ENCODE results near the gene SHLD2. TPM values are rescaled to one million over a fixed set of nuclear protein-coding genes. Genes with fewer than 3 reads are reported as not detected.

Gene SHLD2
- total and polyA plus RNA-seq, 2 of the 13 experiments (the other 11 are each of a cell fraction or from before 2014, with no cell fraction given), result 25.7 to 53.7 TPM

DNA sequence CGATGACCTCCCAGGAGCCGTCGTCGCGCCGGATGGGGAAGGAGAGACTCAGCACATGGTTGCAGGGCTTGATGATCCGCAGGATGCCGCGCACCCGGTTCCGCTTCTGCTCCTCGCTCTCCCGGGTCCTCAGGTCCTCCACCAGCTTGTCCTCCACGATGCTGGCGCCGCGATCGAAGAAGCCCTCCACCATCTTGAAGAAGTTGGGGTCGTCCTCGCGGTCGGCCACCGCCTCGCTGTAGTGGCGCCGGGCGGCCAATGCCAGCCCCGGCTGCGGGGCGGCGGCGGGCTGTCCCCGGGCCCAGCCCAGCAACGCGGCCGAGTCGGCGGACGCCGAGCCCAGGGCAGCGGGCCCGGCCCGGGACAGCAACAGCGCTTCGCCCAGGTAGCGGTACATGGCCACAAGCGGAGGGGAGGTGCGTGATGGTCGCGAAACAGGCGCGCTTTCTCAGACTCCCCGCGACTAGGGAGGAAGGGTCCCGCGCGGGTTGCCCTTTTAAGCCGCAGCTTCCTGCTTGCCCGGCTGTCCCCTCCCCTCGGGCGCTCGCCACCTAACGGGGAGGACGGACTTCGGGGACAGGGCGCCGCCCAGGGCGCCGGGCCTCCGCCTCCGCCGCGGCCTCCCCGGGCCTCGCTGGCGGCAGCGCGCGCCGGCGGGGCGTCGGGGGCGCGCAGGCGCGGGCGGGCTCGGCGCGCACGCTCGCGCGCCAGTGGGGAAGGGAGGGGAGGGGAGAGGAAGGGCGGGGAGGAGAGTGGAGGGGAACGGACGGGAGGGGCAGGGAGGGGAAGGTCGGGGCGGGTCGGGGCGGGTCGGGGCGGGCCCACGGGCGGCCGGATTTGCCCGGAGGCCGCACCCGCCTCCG is at the start of gene SHLD2, which contains the start of gene GLUD1 (continued):
- TF ChIP-seq ZKSCAN1 (IDR thresholded peaks at IDR 0.05; ENCODE audit: low read length) (no peak), ZSCAN20 (CRISPR knock-in tag; IDR thresholded peaks at IDR 0.05; ENCODE audit: borderline replicate concordance) (no peak), ZNF713 (CRISPR knock-in tag; IDR thresholded peaks at IDR 0.05) (no peak), SAP130 (CRISPR knock-in tag; IDR thresholded peaks at IDR 0.05; ENCODE audit: low read depth) (no peak), SRF (IDR thresholded peaks at IDR 0.05; ENCODE audit: low read depth, low read length) (peak; percentile 64; the same call in 1 of the 2 replicates), AGO1 (IDR thresholded peaks at IDR 0.05; ENCODE audit: low read depth, low read length, poor library complexity, severe bottlenecking) (no peak), ZNF558 (CRISPR knock-in tag; IDR thresholded peaks at IDR 0.05; ENCODE audit: borderline replicate concordance) (peak; percentile 44; the same call in 1 of the 2 replicates), ARHGAP35 (CRISPR knock-in tag; IDR thresholded peaks at IDR 0.05; ENCODE audit: borderline replicate concordance) (no peak), POLR2G (IDR thresholded peaks at IDR 0.05; ENCODE audit: low read depth, low read length) (peak; percentile 97), CBX5 (CRISPR knock-in tag; IDR thresholded peaks at IDR 0.05; ENCODE audit: borderline replicate concordance) (peak; percentile 22; the same call in 1 of the 2 replicates), CREM (IDR thresholded peaks at IDR 0.05) (no peak), CREM (CRISPR knock-in tag; IDR thresholded peaks at IDR 0.05) (no peak), HMGA1 (CRISPR knock-in tag; conservative IDR thresholded peaks at IDR 0.05) (no peak)
- TF ChIP-seq, protein P1, sequence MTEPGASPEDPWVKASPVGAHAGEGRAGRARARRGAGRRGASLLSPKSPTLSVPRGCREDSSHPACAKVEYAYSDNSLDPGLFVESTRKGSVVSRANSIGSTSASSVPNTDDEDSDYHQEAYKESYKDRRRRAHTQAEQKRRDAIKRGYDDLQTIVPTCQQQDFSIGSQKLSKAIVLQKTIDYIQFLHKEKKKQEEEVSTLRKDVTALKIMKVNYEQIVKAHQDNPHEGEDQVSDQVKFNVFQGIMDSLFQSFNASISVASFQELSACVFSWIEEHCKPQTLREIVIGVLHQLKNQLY (CRISPR knock-in tag; IDR thresholded peaks at IDR 0.05), result no peak
- TF ChIP-seq, protein P2, sequence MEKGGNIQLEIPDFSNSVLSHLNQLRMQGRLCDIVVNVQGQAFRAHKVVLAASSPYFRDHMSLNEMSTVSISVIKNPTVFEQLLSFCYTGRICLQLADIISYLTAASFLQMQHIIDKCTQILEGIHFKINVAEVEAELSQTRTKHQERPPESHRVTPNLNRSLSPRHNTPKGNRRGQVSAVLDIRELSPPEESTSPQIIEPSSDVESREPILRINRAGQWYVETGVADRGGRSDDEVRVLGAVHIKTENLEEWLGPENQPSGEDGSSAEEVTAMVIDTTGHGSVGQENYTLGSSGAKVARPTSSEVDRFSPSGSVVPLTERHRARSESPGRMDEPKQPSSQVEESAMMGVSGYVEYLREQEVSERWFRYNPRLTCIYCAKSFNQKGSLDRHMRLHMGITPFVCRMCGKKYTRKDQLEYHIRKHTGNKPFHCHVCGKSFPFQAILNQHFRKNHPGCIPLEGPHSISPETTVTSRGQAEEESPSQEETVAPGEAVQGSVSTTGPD (CRISPR knock-in tag; IDR thresholded peaks at IDR 0.05), result no peak
- TF ChIP-seq, protein P3, sequence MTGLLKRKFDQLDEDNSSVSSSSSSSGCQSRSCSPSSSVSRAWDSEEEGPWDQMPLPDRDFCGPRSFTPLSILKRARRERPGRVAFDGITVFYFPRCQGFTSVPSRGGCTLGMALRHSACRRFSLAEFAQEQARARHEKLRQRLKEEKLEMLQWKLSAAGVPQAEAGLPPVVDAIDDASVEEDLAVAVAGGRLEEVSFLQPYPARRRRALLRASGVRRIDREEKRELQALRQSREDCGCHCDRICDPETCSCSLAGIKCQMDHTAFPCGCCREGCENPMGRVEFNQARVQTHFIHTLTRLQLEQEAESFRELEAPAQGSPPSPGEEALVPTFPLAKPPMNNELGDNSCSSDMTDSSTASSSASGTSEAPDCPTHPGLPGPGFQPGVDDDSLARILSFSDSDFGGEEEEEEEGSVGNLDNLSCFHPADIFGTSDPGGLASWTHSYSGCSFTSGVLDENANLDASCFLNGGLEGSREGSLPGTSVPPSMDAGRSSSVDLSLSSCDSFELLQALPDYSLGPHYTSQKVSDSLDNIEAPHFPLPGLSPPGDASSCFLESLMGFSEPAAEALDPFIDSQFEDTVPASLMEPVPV (CRISPR knock-in tag; IDR thresholded peaks at IDR 0.05), result no peak; the same call in 1 of the 2 replicates
- TF ChIP-seq, protein P4, sequence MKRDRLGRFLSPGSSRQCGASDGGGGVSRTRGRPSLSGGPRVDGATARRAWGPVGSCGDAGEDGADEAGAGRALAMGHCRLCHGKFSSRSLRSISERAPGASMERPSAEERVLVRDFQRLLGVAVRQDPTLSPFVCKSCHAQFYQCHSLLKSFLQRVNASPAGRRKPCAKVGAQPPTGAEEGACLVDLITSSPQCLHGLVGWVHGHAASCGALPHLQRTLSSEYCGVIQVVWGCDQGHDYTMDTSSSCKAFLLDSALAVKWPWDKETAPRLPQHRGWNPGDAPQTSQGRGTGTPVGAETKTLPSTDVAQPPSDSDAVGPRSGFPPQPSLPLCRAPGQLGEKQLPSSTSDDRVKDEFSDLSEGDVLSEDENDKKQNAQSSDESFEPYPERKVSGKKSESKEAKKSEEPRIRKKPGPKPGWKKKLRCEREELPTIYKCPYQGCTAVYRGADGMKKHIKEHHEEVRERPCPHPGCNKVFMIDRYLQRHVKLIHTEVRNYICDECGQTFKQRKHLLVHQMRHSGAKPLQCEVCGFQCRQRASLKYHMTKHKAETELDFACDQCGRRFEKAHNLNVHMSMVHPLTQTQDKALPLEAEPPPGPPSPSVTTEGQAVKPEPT (CRISPR knock-in tag; IDR thresholded peaks at IDR 0.05; ENCODE audit: low read depth), result no peak
- TF ChIP-seq, protein P5, sequence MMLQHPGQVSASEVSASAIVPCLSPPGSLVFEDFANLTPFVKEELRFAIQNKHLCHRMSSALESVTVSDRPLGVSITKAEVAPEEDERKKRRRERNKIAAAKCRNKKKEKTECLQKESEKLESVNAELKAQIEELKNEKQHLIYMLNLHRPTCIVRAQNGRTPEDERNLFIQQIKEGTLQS (CRISPR knock-in tag; IDR thresholded peaks at IDR 0.05), result 0 out of 2 replicates have a peak, but pooled peaks have one; percentile 46
